Central memory CD8-positive, alpha-beta T cell (primary cell): ENCODE measurements around the gene RTRAF.

Source experiments
- ATAC-seq: fragments of 150-1000 bp; cut with Tn5 transposase; replicated peaks from 2 replicates; pipeline ENCODE4 v1.10.0; 2022; ENCODE audit warnings: mild to moderate bottlenecking, moderate FRiP score, moderate number of reproducible peaks; ENCODE audit not compliant: poor library complexity, severe bottlenecking; ENCODE audit errors: extremely low read depth
- DNase-seq, 2 donors: peaks; one replicate each; pipeline ENCODE4 v3.0.0; 2021; ENCODE audit warnings: low spot score in 2 of 2
- H3K27ac Mint-ChIP-seq: one replicate; pipeline ENCODE4 v1.8.0; 2022; ENCODE audit warnings: low read depth, mild to moderate bottlenecking, moderate library complexity, mixed read lengths
- H3K27me3 Mint-ChIP-seq: one replicate; pipeline ENCODE4 v1.8.0; 2022; ENCODE audit warnings: mixed read lengths
- H3K36me3 Mint-ChIP-seq: one replicate; pipeline ENCODE4 v1.8.0; 2022; ENCODE audit warnings: mild to moderate bottlenecking, moderate library complexity, mixed read lengths; ENCODE audit not compliant: insufficient read depth
- H3K4me1 Mint-ChIP-seq: one replicate; pipeline ENCODE4 v1.8.0; 2022; ENCODE audit warnings: mixed read lengths
- H3K4me3 Mint-ChIP-seq: one replicate; pipeline ENCODE4 v1.8.0; 2022; ENCODE audit warnings: mild to moderate bottlenecking, moderate library complexity, mixed read lengths
- H3K9me3 Mint-ChIP-seq: one replicate; pipeline ENCODE4 v1.8.0; 2022; ENCODE audit warnings: mixed read lengths

RTRAF gene

DNA sequence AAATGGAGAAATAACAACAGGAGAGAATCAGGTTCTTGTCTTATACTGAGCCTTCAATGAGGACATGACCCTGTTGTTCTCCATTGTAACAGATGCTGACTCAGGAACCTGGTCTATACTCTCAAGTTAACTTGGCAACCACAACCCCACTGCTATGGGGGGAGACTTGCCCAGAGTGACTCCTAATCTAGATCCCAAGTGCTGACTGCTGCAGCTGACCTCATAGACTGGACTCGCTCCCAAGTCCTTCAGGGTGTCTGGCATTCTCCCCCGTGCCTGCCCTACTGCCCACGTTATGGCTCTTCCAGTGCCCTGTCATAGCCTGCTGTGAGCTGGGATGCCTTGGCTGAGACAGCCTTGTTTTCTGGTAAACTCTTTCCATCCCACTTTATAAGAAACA is 42.4 kb downstream of the RTRAF start:
- DNase-seq = no peak
- peaks cover 8% of the 10 kb centered on the region for H3K27me3 Mint-ChIP-seq
- H3K4me3 Mint-ChIP-seq = no peak overlapping the region
- no peak overlapping the region for H3K27ac Mint-ChIP-seq
- no peak for ATAC-seq
- H3K9me3 Mint-ChIP-seq = peaks cover 9% of the 10 kb centered on the region
- peaks cover 1% of the 10 kb centered on the region for H3K36me3 Mint-ChIP-seq
- no peaks in the 10 kb centered on the region for H3K4me1 Mint-ChIP-seq

DNA sequence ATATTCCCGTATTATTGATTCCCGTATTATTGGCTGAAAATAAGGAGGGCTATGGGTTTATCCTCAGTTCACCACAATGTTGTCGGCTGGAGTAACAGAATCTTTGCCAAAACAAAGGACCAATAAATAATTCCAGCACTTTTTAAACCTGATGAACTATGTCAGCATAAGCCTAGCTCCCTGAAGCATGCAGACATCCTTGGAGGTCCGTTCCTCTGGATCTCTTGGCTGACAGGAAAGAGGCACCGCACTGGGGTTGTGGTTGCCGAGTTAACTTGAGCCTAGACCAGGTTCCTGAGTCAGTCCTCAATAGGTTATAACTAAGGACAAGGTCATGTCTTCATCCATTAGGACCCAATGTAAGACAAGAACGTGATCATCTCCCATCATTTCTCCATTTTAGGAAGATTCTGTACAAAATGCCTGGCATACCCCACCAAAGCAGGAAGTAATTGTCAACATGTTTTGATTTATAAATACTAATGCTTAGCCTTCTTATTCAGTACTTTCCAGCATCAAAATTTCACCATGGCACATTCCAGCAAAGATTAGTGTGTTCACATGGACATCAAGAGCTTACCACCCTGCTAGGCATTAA is 43.0 kb downstream of the RTRAF start:
- peaks cover 1% of the 10 kb centered on the region for H3K36me3 Mint-ChIP-seq
- H3K4me3 Mint-ChIP-seq = no peak overlapping the region
- H3K9me3 Mint-ChIP-seq = peaks cover 9% of the 10 kb centered on the region
- no peak overlapping the region for H3K27ac Mint-ChIP-seq
- ATAC-seq = no peak
- H3K27me3 Mint-ChIP-seq = peaks cover 11% of the 10 kb centered on the region
- no peak for DNase-seq
- no peaks in the 10 kb centered on the region for H3K4me1 Mint-ChIP-seq

DNA sequence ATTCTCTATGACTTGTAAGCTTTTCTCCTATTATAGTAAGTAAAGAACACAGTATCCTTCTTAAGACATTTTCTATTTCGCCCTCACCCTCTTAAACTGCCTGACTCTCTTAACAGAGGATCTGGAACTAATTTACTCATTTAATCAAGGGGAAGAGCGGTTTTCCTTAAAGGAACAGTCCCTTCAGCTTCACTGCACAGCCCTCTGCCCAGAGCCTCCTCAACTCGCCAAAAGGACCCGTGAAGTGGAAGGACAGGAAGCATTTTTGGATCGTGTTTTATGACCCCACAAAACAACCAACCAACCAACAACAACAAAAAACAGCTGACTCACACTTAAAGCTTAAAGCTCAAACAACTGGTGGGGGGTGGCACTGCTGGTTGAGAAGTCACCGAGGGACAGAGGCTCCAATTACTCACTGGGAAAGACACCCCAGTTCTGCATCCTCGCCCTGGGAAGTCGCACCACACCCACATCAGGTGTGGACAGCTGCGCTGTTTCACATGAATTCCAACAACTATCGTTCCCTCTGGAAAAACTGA is 43.8 kb downstream of the RTRAF start:
- H3K36me3 Mint-ChIP-seq = no peaks in the 10 kb centered on the region
- H3K27ac Mint-ChIP-seq = no peak overlapping the region
- H3K27me3 Mint-ChIP-seq = peaks cover 14% of the 10 kb centered on the region
- DNase-seq (no peak), ATAC-seq (no peak)
- H3K4me1 Mint-ChIP-seq = no peaks in the 10 kb centered on the region
- H3K9me3 Mint-ChIP-seq = peaks cover 9% of the 10 kb centered on the region
- H3K4me3 Mint-ChIP-seq = no peak overlapping the region

DNA sequence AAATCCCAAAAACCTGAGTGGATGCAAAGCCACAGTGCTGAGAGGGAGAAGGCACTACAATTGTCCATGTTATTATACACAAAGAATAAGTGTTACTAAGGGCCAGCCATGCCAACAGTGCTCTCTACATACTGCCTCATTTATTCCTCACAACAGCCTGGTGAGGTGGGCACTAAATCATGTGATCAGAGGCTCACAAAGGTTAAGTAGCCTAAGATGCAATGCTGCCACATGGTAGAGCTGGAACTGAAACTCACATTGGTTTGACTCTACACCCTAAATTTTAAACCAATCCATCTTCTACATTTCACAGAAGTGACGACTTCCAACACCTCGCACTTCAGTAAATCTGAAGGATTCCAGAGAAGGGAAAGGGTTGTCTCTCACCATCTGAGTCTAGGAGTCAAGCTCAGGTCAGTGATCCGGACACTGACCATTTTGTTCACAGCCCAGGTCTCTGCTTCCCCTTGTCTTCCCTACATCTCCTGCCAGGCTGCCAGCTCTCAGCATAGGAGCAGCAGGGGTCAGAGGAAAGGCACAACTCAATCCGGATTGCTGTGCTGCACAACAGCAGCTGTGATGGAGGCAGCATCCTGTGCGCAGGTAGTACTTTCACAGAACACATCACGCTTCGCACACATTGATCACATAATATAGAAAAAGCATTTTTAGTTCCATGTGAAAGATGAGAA is 49.9 kb downstream of the RTRAF start:
- H3K27ac Mint-ChIP-seq = no peak overlapping the region
- peaks cover 9% of the 10 kb centered on the region for H3K9me3 Mint-ChIP-seq
- DNase-seq (no peak), ATAC-seq (no peak)
- H3K36me3 Mint-ChIP-seq = no peaks in the 10 kb centered on the region
- H3K27me3 Mint-ChIP-seq = peaks cover 22% of the 10 kb centered on the region
- no peak overlapping the region for H3K4me3 Mint-ChIP-seq
- peaks cover 6% of the 10 kb centered on the region for H3K4me1 Mint-ChIP-seq

DNA sequence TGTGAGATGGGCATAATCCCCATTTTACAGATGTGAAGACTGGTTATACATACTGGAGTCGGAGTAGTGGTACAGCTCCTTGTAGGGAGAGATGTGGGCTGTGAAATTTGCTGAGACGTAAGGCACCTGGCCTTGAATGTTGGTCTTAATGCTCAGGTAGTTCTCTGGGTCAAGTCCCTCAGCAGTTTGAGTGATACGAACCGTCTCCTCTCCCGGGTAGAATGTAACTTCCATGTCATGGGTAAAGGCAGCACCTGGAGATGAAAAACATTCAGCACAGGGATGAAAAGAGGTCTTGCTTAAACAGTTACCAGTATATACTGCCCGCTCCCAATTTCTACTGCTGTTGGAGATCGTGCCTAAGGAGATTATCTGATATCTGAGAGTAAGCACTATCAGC is 51.3 kb downstream of the RTRAF start:
- H3K36me3 Mint-ChIP-seq = no peaks in the 10 kb centered on the region
- H3K4me3 Mint-ChIP-seq = no peak overlapping the region
- H3K27me3 Mint-ChIP-seq = peaks cover 22% of the 10 kb centered on the region
- no peak overlapping the region for H3K27ac Mint-ChIP-seq
- H3K4me1 Mint-ChIP-seq = peaks cover 6% of the 10 kb centered on the region
- DNase-seq (no peak), ATAC-seq (no peak)
- H3K9me3 Mint-ChIP-seq = peaks cover 9% of the 10 kb centered on the region

DNA sequence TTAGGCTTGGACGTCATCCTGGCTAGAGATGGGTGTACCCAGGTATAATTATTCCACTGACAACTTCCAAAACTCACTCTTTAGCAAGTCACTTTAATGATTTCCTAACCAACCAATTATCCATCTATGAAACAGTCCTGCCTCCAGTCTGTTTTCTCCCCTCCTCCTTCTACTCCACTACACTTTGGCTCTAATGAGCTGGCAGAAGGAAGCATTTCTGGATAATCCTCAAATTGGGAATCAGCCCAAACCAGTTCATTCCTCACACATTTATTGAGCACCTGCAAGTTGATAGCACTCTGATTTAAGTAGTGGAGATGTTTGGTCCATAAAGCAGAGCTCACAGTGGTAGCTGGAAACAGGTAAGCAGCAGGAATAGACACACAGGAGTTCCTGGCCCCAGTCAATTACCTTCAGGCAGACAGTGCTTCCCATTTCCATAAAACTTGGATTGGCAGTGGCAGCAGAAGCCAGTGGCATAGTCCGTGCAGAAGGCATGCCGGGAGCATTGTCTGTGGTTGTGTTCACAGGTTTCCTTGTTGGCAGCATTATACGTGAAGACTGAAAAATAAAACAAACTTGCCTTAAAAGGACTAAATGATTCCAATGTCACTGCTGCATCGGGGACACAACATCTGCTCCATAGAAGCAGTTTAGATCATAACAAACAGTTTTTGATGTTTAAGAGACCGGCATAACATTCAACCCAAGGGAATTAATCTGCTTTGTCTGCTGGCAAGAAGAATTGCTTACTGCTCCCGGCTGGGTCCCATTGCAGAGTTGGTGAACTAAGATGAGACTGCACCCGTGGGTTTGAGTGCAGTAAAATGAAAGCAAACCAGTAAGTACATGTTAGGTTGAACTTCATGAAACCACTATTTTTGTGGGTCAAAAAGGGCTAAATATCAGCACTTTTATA is 53.3 kb downstream of the RTRAF start:
- Mint-ChIP-seq H3K36me3 (no peaks in the 10 kb centered on the region), H3K9me3 (no peaks in the 10 kb centered on the region), H3K4me3 (no peak overlapping the region), H3K4me1 (peaks cover 6% of the 10 kb centered on the region), H3K27me3 (peaks cover 11% of the 10 kb centered on the region), H3K27ac (no peak overlapping the region)
- no peak for DNase-seq
- no peak for ATAC-seq

DNA sequence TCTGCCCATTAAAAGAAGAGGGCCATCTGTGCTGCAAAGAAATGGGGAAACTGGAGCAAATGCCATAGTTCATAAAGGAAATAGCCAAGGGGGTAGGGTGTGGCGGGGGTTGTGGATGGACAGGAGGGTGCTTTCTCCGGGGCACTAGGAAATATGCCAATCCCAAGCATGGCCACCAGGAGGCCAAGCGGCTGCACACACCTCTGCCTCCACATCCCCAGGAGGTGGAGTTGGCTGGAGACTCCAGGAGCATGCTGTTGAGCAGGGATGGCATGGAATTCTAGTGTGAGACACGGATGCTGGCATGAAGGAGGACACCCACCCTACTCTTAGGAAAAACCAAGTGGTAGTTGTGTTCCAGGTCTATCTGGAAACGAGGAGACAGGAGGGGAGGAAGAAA is 54.3 kb downstream of the RTRAF start:
- no peak for ATAC-seq

DNA sequence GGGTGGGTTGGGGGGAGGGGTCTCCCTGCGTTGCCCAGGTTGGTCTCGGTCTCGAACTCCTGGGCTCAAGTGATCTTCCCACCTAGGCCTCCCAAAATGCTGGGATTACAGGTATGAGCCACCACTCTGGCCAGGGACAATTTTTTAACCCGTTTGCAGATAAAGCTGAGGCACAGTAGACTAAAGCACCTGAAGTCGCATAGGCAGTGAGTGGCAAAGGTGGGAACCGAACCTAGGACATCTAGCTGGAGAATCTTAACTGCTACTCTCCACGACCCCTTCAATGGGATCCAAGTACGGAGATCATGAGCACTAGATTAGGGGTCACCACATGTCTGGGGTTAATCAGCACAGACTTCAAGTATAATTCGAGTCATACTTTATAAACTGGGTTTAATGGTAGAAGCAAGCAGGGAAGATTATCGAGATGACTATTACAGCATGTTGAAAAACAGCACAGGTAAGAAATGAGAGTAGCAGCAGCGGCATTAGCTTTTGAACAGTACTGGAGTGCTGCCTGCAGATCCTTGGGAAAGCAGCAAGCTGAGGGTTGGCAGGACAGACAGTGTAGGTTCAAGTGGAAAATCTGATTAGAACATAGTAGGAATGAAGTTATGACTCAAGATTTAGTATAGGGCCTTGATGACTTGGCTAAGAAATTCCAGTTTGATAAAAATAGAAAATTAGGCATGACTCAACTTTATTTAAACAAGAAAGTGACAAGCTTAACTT is 55.6 kb downstream of the RTRAF start:
- no peak for ATAC-seq
- no peak for DNase-seq
- Mint-ChIP-seq H3K4me1 (peaks cover 6% of the 10 kb centered on the region), H3K36me3 (no peaks in the 10 kb centered on the region), H3K9me3 (no peaks in the 10 kb centered on the region), H3K4me3 (no peak overlapping the region), H3K27me3 (no peaks in the 10 kb centered on the region), H3K27ac (no peak overlapping the region)

More for the DNA sequence above, 54.3 kb downstream of the RTRAF start:
- H3K9me3 Mint-ChIP-seq = no peaks in the 10 kb centered on the region
- H3K27ac Mint-ChIP-seq = no peak overlapping the region
- H3K4me3 Mint-ChIP-seq = no peak overlapping the region
- H3K27me3 Mint-ChIP-seq = peaks cover 3% of the 10 kb centered on the region
- no peak for DNase-seq
- no peaks in the 10 kb centered on the region for H3K36me3 Mint-ChIP-seq
- H3K4me1 Mint-ChIP-seq = peaks cover 6% of the 10 kb centered on the region

DNA sequence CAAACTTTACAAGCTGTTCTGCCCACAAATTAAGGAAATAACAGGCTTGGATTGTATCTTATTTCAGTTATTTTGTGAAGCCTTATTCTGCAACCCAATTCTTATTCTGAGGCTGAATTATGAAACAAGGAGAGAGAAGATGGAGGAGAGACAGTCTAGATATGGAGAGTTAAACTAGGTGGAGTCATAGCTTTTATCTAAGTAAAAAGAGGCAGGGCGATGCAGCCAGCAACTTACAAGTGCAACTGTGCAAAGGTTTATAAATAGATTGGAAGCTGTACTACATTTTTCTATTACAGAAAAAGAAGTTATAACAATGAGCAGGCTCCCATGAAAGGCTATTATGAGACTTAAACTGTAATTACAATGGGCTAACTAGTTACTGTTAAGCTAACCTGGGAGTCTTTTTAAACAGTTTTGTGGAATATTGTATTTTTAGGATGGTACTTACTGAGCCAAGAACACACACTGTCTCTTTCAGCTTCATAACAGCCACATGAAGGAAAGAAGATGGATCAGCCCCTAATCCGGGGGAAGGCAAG is 57.1 kb downstream of the RTRAF start:
- ATAC-seq = no peak
- H3K4me3 Mint-ChIP-seq = no peak overlapping the region
- H3K36me3 Mint-ChIP-seq = no peaks in the 10 kb centered on the region
- peaks cover 6% of the 10 kb centered on the region for H3K4me1 Mint-ChIP-seq
- DNase-seq = no peak
- no peaks in the 10 kb centered on the region for H3K27me3 Mint-ChIP-seq
- no peaks in the 10 kb centered on the region for H3K9me3 Mint-ChIP-seq
- no peak overlapping the region for H3K27ac Mint-ChIP-seq

DNA sequence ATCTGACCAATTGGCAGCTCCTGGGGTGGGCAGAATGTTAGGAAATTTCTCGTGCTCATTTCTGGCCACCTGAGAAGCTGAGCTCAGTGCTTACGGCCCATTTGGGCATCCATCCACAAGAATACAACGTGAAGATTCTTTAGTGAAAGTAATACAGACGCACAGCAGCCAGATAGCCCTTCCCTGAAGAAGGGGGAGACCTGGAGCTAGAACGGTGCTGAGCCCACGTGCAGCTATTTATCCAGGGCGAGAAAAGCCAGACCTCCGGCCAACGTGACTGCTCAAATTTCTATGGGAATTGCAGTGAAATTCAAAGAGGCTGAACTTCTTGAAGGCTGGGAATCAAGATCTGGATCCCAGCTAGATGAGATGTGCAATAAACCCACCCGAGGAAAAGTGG is 58.8 kb downstream of the RTRAF start:
- Mint-ChIP-seq H3K36me3 (no peaks in the 10 kb centered on the region), H3K27me3 (no peaks in the 10 kb centered on the region), H3K4me3 (no peak overlapping the region), H3K9me3 (no peaks in the 10 kb centered on the region), H3K27ac (no peak overlapping the region), H3K4me1 (peaks cover 6% of the 10 kb centered on the region)
- no peak for ATAC-seq
- no peak for DNase-seq

DNA sequence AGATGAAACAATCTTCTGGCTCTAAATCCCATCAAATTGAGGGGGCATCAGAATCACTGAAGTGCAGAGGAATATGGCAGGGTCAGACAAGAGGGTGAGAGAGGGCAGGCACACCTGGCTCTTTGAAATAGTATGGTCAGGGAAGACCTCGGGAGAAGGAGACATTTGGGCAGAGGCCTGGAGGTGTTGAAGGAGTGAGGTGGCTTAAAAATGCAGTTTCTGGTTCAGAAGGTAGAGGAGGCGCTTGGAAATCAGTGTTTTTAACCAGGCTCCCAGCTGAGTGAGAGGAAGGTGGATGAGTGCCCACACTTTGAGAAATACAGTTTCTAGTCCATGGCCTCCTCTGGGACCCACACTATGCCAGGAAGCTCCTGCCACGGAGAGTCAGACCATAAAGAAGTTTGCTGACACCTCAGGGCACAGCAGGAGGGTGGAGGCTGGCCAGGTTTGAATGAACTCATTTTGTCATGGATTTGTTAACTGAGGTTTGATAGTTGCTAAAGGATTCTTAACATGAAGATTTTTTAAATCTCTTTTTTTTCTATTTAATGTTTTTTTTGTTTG is 59.4 kb downstream of the RTRAF start:
- Mint-ChIP-seq H3K4me3 (no peak overlapping the region), H3K4me1 (peaks cover 3% of the 10 kb centered on the region), H3K9me3 (no peaks in the 10 kb centered on the region), H3K36me3 (no peaks in the 10 kb centered on the region), H3K27ac (no peak overlapping the region), H3K27me3 (no peaks in the 10 kb centered on the region)
- ATAC-seq = no peak
- DNase-seq = no peak

DNA sequence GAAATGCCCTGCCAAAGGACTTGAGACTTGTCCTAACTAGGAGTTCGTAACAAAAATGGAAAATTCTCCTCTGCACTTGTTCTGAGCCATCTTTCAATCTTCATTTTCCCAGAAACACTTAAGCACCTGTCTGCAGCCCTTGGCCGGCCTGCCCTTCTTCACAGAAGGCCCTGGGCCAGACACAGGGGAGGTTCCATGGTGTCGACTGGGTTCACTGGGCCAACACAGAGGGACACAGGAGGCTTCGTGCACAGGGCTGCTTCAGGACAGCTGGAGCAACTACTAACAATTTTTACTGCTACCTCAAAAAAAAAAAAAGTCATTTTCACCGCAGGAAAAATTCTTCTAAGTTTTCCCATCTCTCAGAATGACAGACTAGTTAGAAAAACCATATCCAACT is 59.9 kb downstream of the RTRAF start:
- Mint-ChIP-seq H3K36me3 (no peaks in the 10 kb centered on the region), H3K4me3 (no peak overlapping the region), H3K27ac (no peak overlapping the region), H3K9me3 (no peaks in the 10 kb centered on the region), H3K27me3 (no peaks in the 10 kb centered on the region), H3K4me1 (no peaks in the 10 kb centered on the region)
- no peak for ATAC-seq
- DNase-seq = no peak
